WTC11 (cell line): ENCODE data around the gene BEST4. TPM values are rescaled to one million over a fixed set of nuclear protein-coding genes. Genes with fewer than 3 reads are reported as not detected.

Experiments used
- ATAC-seq: fragments of 200-7000 bp; cut with Tn5 transposase; 2 replicates; pipeline ENCODE4 v1.10.0; 2021; ENCODE audit warnings: mild to moderate bottlenecking, moderate library complexity
- CTCF ChIA-PET: fragments of 300-600 bp; sonication (Branson Sonifier 250); formaldehyde crosslinking; loops from one replicate; lab custom pipeline; 2021; ENCODE audit warnings: antibody characterized with exemption; lab: Charles Lee
- POLR2A ChIA-PET: fragments of 350-600 bp; sonication (Branson Sonifier 250); formaldehyde crosslinking; loops from one replicate; lab custom pipeline; 2021; ENCODE audit warnings: antibody characterized with exemption; lab: Charles Lee
- DNase-seq: peaks from one replicate; pipeline ENCODE4 v3.0.0; 2021; ENCODE audit warnings: low spot score
- H3K27ac Mint-ChIP-seq: 2 replicates; pipeline ENCODE4 v1.8.0; 2021; ENCODE audit warnings: mixed read lengths
- H3K27me3 Mint-ChIP-seq: 2 replicates; pipeline ENCODE4 v1.8.0; 2021; ENCODE audit warnings: low read depth, mild to moderate bottlenecking, moderate library complexity, mixed read lengths
- H3K36me3 Mint-ChIP-seq: 2 replicates; pipeline ENCODE4 v1.8.0; 2021; ENCODE audit warnings: mixed read lengths
- H3K4me1 Mint-ChIP-seq: 2 replicates; pipeline ENCODE4 v1.8.0; 2022; ENCODE audit warnings: mixed read lengths
- H3K4me3 Mint-ChIP-seq: 2 replicates; pipeline ENCODE4 v1.8.0; 2021; ENCODE audit warnings: mild to moderate bottlenecking, moderate library complexity, mixed read lengths
- H3K9me3 Mint-ChIP-seq: 2 replicates; pipeline ENCODE4 v1.8.0; 2021; ENCODE audit warnings: mixed read lengths
- CREB1 ChIP-seq: sonication (generic); formaldehyde crosslinking; IDR thresholded peaks from 2 replicates; pipeline ENCODE4 v1.8.0; 2023; ENCODE audit warnings: mild to moderate bottlenecking, missing genetic modification reagents
- FOXK1 ChIP-seq: sonication (generic); formaldehyde crosslinking; IDR thresholded peaks from 2 replicates; pipeline ENCODE4 v1.8.0; 2022; ENCODE audit warnings: mild to moderate bottlenecking, moderate library complexity, missing genetic modification reagents
- FOXP1 ChIP-seq: sonication (generic); formaldehyde crosslinking; IDR thresholded peaks from 2 replicates; pipeline ENCODE4 v1.8.0; 2022; ENCODE audit warnings: missing genetic modification reagents, mild to moderate bottlenecking, moderate library complexity, borderline replicate concordance
- GABPB1 ChIP-seq: sonication (generic); formaldehyde crosslinking; IDR thresholded peaks from 2 replicates; pipeline ENCODE4 v1.8.1; 2023; ENCODE audit warnings: mild to moderate bottlenecking, missing genetic modification reagents
- IRF2 ChIP-seq: sonication (generic); formaldehyde crosslinking; IDR thresholded peaks from 2 replicates; pipeline ENCODE4 v1.8.0; 2022; ENCODE audit warnings: low read depth, missing genetic modification reagents, borderline replicate concordance
- NFE2L1 ChIP-seq: sonication (generic); formaldehyde crosslinking; IDR thresholded peaks from 2 replicates; pipeline ENCODE4 v1.8.1; 2023; ENCODE audit warnings: missing genetic modification reagents
- OVOL2 ChIP-seq: fragments of 250-450 bp; sonication (Bioruptor Pico); IDR thresholded peaks from 2 replicates; pipeline ENCODE4 v1.9.0; 2021; ENCODE audit warnings: mild to moderate bottlenecking, borderline replicate concordance
- RORB ChIP-seq: fragments of 250-450 bp; sonication (Bioruptor Pico); IDR thresholded peaks from 2 replicates; pipeline ENCODE4 v1.9.0; 2021; ENCODE audit warnings: mild to moderate bottlenecking
- SP1 ChIP-seq: sonication (generic); formaldehyde crosslinking; conservative IDR thresholded peaks from 2 replicates; pipeline ENCODE4 v1.8.1; 2022; ENCODE audit warnings: missing genetic modification reagents
- TCF7 ChIP-seq: sonication (generic); formaldehyde crosslinking; IDR thresholded peaks from 2 replicates; pipeline ENCODE4 v1.8.0; 2022; ENCODE audit warnings: mild to moderate bottlenecking, low read depth, missing genetic modification reagents, moderate library complexity
- ZNF263 ChIP-seq: sonication (generic); formaldehyde crosslinking; IDR thresholded peaks from 2 replicates; pipeline ENCODE4 v1.8.1; 2022; ENCODE audit warnings: low read depth, mild to moderate bottlenecking, moderate library complexity, missing genetic modification reagents
- ZNF396 ChIP-seq: fragments of 250-450 bp; sonication (Bioruptor Pico); IDR thresholded peaks from 2 replicates; pipeline ENCODE4 v1.8.0; 2021; ENCODE audit warnings: mild to moderate bottlenecking, moderate library complexity, borderline replicate concordance
- ZNF423 ChIP-seq: fragments of 250-450 bp; sonication (Bioruptor Pico); IDR thresholded peaks from 2 replicates; pipeline ENCODE4 v2.1.2; 2022; ENCODE audit warnings: mild to moderate bottlenecking, moderate library complexity
- ZNF671 ChIP-seq: fragments of 250-450 bp; sonication (Bioruptor Pico); IDR thresholded peaks from 2 replicates; pipeline ENCODE4 v1.8.0; 2021; ENCODE audit warnings: mild to moderate bottlenecking
- total RNA-seq: library from RNA; stranded (reverse); gene quantifications from 3 replicates; pipeline ENCODE4 v1.2.3, GENCODE V29; 2021
- TF ChIP-seq, protein P1 (sequence below): sonication (generic); formaldehyde crosslinking; IDR thresholded peaks from 2 replicates; pipeline ENCODE4 v1.8.1; 2023; ENCODE audit warnings: mild to moderate bottlenecking, missing genetic modification reagents
- TF ChIP-seq, protein P2 (sequence below): sonication (generic); formaldehyde crosslinking; IDR thresholded peaks from 2 replicates; pipeline ENCODE4 v1.8.1; 2022; ENCODE audit warnings: low read depth, missing genetic modification reagents, borderline replicate concordance
- TF ChIP-seq, protein P3 (sequence below): sonication (generic); formaldehyde crosslinking; IDR thresholded peaks from 2 replicates; pipeline ENCODE4 v1.8.1; 2023; ENCODE audit warnings: mild to moderate bottlenecking, missing genetic modification reagents
- TF ChIP-seq, protein P4 (sequence below): fragments of 200-600 bp; IDR thresholded peaks from 2 replicates; pipeline ENCODE4 v1.8.0; 2022; ENCODE audit warnings: antibody characterized with exemption
- TF ChIP-seq, protein P5 (sequence below): fragments of 250-450 bp; sonication (Bioruptor Pico); IDR thresholded peaks from 2 replicates; pipeline ENCODE4 v2.1.2; 2022; ENCODE audit warnings: mild to moderate bottlenecking, moderate library complexity

The BEST4 gene
- total RNA-seq, 1 experiment from 2014 or later: 1.6 TPM

DNA sequence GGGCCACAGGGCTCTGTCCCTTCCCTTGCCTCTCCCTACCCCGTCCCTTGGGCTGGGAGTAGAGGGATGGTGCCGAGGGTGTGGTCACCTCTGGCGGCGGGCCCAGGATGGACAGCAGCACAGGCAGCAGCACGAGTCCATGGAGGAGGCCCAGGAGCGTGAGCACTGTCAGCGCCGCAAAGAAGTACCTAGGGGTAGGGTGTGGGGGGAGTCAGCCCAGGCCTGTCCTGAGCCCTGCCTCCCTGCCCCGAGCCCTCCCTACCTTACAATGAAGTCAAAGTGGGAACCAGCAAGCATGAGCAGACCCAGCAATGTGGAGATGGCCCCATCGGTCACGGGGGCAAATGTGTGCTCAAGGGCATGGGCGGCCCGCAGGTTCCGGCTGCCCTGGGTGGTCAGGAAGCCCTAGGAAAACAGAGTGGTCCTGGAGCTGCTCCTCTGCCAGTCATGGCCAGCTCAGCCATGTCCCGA is 35.0 kb upstream of the BEST4 start:
- Mint-ChIP-seq H3K4me1 (peaks cover 19% of the 10 kb centered on the region), H3K9me3 (no peaks in the 10 kb centered on the region), H3K36me3 (no peaks in the 10 kb centered on the region), H3K27ac (no peak overlapping the region), H3K27me3 (no peaks in the 10 kb centered on the region), H3K4me3 (no peak overlapping the region)
- DNase-seq: no peak
- TF ChIP-seq, protein P1, sequence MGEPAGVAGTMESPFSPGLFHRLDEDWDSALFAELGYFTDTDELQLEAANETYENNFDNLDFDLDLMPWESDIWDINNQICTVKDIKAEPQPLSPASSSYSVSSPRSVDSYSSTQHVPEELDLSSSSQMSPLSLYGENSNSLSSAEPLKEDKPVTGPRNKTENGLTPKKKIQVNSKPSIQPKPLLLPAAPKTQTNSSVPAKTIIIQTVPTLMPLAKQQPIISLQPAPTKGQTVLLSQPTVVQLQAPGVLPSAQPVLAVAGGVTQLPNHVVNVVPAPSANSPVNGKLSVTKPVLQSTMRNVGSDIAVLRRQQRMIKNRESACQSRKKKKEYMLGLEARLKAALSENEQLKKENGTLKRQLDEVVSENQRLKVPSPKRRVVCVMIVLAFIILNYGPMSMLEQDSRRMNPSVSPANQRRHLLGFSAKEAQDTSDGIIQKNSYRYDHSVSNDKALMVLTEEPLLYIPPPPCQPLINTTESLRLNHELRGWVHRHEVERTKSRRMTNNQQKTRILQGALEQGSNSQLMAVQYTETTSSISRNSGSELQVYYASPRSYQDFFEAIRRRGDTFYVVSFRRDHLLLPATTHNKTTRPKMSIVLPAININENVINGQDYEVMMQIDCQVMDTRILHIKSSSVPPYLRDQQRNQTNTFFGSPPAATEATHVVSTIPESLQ: no peak
- TF ChIP-seq IRF2 (CRISPR knock-in tag): no peak
- TF ChIP-seq TCF7 (CRISPR knock-in tag): no peak
- TF ChIP-seq SP1: no peak
- no peak for TF ChIP-seq ZNF396
- TF ChIP-seq FOXP1 (CRISPR knock-in tag): no peak
- TF ChIP-seq CREB1 (CRISPR knock-in tag): no peak
- TF ChIP-seq ZNF423 (CRISPR knock-in tag): no peak
- TF ChIP-seq ZNF671 (CRISPR knock-in tag): no peak
- TF ChIP-seq, protein P2, sequence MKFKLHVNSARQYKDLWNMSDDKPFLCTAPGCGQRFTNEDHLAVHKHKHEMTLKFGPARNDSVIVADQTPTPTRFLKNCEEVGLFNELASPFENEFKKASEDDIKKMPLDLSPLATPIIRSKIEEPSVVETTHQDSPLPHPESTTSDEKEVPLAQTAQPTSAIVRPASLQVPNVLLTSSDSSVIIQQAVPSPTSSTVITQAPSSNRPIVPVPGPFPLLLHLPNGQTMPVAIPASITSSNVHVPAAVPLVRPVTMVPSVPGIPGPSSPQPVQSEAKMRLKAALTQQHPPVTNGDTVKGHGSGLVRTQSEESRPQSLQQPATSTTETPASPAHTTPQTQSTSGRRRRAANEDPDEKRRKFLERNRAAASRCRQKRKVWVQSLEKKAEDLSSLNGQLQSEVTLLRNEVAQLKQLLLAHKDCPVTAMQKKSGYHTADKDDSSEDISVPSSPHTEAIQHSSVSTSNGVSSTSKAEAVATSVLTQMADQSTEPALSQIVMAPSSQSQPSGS: no peak
- TF ChIP-seq GABPB1 (CRISPR knock-in tag): no peak
- no peak for TF ChIP-seq OVOL2
- TF ChIP-seq RORB (CRISPR knock-in tag): no peak
- no peak for TF ChIP-seq ZNF263 (CRISPR knock-in tag)
- TF ChIP-seq FOXK1 (CRISPR knock-in tag): no peak
- no peak for ATAC-seq
- ChIA-PET POLR2A (interaction anchor here (0.8 kb wide), 1 partner anchor 48 kb away, joined by 3 read pairs; the partner anchor contains the start of gene RPS8), CTCF (interaction anchor here (0.8 to 2.8 kb wide), 6 partner anchors 8 to 30 kb away, joined by 3 to 13 read pairs (median 6); partner anchors contain the start of gene PLK3)

DNA sequence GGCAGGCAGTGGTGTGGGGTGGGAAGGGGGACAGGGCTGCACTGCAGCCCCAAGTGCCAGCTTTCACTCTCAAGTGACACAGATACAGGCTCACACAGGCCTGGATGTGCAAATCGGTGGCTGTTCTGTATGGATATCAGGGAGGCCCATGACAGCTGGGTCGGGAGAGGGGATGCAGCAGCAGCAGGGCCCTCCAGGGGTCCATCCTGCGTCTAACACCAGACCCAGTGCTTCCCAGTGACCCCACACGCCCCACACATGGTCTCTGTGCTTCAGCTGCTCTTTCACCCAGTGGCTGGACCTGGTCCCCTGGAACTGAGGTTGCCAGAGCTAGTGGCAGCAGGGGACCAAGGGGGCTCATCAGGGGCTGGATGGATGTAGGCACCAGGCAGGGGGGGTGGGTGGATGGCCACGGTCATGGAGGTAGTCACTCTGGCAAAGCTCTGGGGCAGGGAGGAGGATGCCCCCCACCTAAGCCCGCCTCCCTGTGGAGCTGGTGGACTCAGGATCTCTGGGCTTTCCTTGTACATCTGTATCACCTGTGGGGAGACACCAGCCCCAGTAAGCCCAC is 34.2 kb upstream of the BEST4 start:
- ChIA-PET POLR2A (interaction anchor here (0.7 to 1.1 kb wide), 2 partner anchors 101 to 481 kb away, joined by 3 to 5 read pairs; no protein-coding TSS in a partner anchor), CTCF (interaction anchor here (0.8 to 2.8 kb wide), 6 partner anchors 9 to 29 kb away, joined by 3 to 13 read pairs (median 6); partner anchors contain the start of gene PLK3)
- no peaks in the 10 kb centered on the region for H3K9me3 Mint-ChIP-seq
- H3K4me3 Mint-ChIP-seq: no peak overlapping the region
- ATAC-seq (no peak), DNase-seq (no peak)
- H3K27ac Mint-ChIP-seq: no peak overlapping the region
- no peaks in the 10 kb centered on the region for H3K36me3 Mint-ChIP-seq
- H3K27me3 Mint-ChIP-seq: no peaks in the 10 kb centered on the region
- peaks cover 19% of the 10 kb centered on the region for H3K4me1 Mint-ChIP-seq
- TF ChIP-seq, protein P3, sequence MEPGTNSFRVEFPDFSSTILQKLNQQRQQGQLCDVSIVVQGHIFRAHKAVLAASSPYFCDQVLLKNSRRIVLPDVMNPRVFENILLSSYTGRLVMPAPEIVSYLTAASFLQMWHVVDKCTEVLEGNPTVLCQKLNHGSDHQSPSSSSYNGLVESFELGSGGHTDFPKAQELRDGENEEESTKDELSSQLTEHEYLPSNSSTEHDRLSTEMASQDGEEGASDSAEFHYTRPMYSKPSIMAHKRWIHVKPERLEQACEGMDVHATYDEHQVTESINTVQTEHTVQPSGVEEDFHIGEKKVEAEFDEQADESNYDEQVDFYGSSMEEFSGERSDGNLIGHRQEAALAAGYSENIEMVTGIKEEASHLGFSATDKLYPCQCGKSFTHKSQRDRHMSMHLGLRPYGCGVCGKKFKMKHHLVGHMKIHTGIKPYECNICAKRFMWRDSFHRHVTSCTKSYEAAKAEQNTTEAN (CRISPR knock-in tag): no peak
- TF ChIP-seq, protein P4, sequence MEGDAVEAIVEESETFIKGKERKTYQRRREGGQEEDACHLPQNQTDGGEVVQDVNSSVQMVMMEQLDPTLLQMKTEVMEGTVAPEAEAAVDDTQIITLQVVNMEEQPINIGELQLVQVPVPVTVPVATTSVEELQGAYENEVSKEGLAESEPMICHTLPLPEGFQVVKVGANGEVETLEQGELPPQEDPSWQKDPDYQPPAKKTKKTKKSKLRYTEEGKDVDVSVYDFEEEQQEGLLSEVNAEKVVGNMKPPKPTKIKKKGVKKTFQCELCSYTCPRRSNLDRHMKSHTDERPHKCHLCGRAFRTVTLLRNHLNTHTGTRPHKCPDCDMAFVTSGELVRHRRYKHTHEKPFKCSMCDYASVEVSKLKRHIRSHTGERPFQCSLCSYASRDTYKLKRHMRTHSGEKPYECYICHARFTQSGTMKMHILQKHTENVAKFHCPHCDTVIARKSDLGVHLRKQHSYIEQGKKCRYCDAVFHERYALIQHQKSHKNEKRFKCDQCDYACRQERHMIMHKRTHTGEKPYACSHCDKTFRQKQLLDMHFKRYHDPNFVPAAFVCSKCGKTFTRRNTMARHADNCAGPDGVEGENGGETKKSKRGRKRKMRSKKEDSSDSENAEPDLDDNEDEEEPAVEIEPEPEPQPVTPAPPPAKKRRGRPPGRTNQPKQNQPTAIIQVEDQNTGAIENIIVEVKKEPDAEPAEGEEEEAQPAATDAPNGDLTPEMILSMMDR: no peak
- no peak for TF ChIP-seq NFE2L1 (CRISPR knock-in tag)
- TF ChIP-seq, protein P5, sequence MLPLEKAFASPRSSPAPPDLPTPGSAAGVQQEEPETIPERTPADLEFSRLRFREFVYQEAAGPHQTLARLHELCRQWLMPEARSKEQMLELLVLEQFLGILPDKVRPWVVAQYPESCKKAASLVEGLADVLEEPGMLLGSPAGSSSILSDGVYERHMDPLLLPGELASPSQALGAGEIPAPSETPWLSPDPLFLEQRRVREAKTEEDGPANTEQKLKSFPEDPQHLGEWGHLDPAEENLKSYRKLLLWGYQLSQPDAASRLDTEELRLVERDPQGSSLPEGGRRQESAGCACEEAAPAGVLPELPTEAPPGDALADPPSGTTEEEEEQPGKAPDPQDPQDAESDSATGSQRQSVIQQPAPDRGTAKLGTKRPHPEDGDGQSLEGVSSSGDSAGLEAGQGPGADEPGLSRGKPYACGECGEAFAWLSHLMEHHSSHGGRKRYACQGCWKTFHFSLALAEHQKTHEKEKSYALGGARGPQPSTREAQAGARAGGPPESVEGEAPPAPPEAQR (CRISPR knock-in tag): no peak
